ENCODE results near the gene VAMP8. TPM values are rescaled to one million over a fixed set of nuclear protein-coding genes. Genes with fewer than 3 reads are reported as not detected.

The VAMP8 gene
- total and polyA plus RNA-seq, 10 of the 15 experiments (the other 5 are each of a cell fraction or from before 2014, with no cell fraction given), result 93.6 to 744 (median 217) TPM

DNA sequence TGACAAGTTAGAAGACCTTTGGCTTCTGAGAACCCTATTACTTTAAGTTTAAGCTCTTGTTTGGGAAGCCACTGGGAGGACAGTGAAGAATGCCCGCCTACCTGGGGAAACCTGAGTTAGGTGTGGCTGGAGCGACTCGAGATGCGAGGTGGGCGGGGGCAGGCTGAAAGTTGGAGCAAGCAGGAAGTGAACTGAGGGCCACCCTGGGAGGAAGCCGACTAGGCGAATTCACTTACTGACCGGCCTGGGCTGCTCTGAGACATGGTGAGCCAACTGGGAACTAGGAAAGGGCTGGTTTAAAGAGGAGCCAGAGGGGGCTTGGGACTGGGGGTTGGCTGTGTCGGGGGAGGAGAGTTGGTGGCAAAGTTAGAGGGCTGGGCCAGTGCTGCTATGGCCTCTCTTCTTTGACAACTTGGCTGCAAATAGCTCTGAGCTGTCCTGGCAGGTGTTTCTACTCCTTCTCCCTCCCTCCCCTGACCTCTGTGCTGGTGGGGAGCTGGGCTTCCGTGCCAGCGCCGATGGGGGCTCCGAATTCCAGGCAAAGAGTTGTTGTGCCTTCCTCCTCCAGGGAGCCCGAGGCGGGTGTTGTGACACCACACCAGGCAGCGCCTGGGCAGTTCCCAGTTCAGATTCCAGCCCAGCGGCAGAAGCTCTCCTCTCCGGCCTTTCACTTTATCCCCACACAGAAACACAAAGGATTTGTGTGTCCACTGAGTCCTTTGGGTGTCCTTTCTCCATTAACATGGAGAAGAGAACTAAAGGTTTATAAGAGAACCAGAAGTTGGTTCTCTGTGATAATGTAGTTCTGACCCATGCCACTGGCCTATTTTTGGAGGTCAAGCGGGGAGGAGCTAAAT lies at the start of gene VAMP8 (continued):
- TF ChIP-seq ZBTB40 (IDR thresholded peaks at IDR 0.05; ENCODE audit: borderline replicate concordance) (no peak), IKZF2 (IDR thresholded peaks at IDR 0.05) (no peak), HDGF (IDR thresholded peaks at IDR 0.05) (peak; percentile 77; the same call in 1 of the 2 replicates), RCOR1 (conservative IDR thresholded peaks at IDR 0.05; ENCODE audit: low read depth, low read length) (no peak), SUZ12 (IDR thresholded peaks at IDR 0.05; ENCODE audit: unreplicated experiment) (no peak), PBX3 (IDR thresholded peaks at IDR 0.05; ENCODE audit: insufficient replicate concordance, low read depth, low read length) (no peak), POLR2AphosphoS5 (IDR thresholded peaks at IDR 0.05; ENCODE audit: low read length) (peak; percentile 44; the same call in 1 of the 2 replicates), TAF1 (IDR thresholded peaks at IDR 0.05; ENCODE audit: borderline replicate concordance, low read depth, low read length) (0 out of 2 replicates have a peak, but pooled peaks have one; percentile 9), POLR2A (IDR thresholded peaks at IDR 0.05; ENCODE audit: low read depth, low read length) (peak; percentile 72), TBL1XR1 (IDR thresholded peaks at IDR 0.05; ENCODE audit: low read depth, low read length) (no peak), STAT1 (conservative IDR thresholded peaks at IDR 0.05) (no peak), EGR1 (IDR thresholded peaks at IDR 0.05; ENCODE audit: borderline replicate concordance in 1 of 2, low read depth in 2 of 2, low read length in 2 of 2) (no peak; a peak in 1 of 3 replicates), CBFB (IDR thresholded peaks at IDR 0.05; ENCODE audit: low read depth) (no peak), MYC (IDR thresholded peaks at IDR 0.05; ENCODE audit: insufficient read depth, insufficient read length, insufficient replicate concordance, low read length, severe bottlenecking) (no peak), ZZZ3 (IDR thresholded peaks at IDR 0.05; ENCODE audit: control insufficient read depth, insufficient read length, low read depth) (no peak)
- TF ChIP-seq, protein P1, sequence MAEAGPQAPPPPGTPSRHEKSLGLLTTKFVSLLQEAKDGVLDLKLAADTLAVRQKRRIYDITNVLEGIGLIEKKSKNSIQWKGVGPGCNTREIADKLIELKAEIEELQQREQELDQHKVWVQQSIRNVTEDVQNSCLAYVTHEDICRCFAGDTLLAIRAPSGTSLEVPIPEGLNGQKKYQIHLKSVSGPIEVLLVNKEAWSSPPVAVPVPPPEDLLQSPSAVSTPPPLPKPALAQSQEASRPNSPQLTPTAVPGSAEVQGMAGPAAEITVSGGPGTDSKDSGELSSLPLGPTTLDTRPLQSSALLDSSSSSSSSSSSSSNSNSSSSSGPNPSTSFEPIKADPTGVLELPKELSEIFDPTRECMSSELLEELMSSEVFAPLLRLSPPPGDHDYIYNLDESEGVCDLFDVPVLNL (IDR thresholded peaks at IDR 0.05; ENCODE audit: low read depth, low read length), result no peak
- TF ChIP-seq, protein P2, sequence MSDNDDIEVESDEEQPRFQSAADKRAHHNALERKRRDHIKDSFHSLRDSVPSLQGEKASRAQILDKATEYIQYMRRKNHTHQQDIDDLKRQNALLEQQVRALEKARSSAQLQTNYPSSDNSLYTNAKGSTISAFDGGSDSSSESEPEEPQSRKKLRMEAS (IDR thresholded peaks at IDR 0.05; ENCODE audit: low read depth, low read length), result no peak; the same call in 1 of the 2 replicates
- TF ChIP-seq, protein P3, sequence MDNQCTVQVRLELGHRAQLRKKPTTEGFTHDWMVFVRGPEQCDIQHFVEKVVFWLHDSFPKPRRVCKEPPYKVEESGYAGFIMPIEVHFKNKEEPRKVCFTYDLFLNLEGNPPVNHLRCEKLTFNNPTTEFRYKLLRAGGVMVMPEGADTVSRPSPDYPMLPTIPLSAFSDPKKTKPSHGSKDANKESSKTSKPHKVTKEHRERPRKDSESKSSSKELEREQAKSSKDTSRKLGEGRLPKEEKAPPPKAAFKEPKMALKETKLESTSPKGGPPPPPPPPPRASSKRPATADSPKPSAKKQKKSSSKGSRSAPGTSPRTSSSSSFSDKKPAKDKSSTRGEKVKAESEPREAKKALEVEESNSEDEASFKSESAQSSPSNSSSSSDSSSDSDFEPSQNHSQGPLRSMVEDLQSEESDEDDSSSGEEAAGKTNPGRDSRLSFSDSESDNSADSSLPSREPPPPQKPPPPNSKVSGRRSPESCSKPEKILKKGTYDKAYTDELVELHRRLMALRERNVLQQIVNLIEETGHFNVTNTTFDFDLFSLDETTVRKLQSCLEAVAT (IDR thresholded peaks at IDR 0.05), result no peak

All from GM12878 (cell line).